CD8-positive, alpha-beta memory T cell (primary cell): ENCODE results near the gene CASTOR1. TPM values are rescaled to one million over a fixed set of nuclear protein-coding genes. Genes with fewer than 3 reads are reported as not detected.

ENCODE experiments used
- CTCF ChIA-PET: fragments of 350-600 bp; sonication (Branson Sonifier 250); formaldehyde crosslinking; loops from one replicate; lab custom pipeline; 2021; ENCODE audit warnings: antibody characterized with exemption; lab: Charles Lee
- POLR2A ChIA-PET: fragments of 350-600 bp; sonication (Branson Sonifier 250); formaldehyde crosslinking; loops from one replicate; lab custom pipeline; 2021; ENCODE audit warnings: antibody characterized with exemption; lab: Charles Lee
- DNase-seq, 5 donors: peaks; one replicate each; pipeline versions ENCODE4 v3.0.0 to v3.0.0-alpha.2; 2020 to 2022; ENCODE audit warnings: mixed read lengths in 1 of 5
- H3K27ac ChIP-seq: one replicate; pipeline ENCODE4 v1.7.0; 2013; ENCODE audit warnings: low read depth, mild to moderate bottlenecking, low read length, moderate library complexity
- H3K27me3 ChIP-seq: 2 replicates; pipeline ENCODE4 v1.7.0; 2013; ENCODE audit warnings: low read length, mild to moderate bottlenecking; ENCODE audit not compliant: insufficient read depth, poor library complexity, severe bottlenecking
- H3K36me3 ChIP-seq: 2 replicates; pipeline ENCODE4 v1.7.0; 2013; ENCODE audit warnings: mild to moderate bottlenecking, low read length, moderate library complexity; ENCODE audit not compliant: insufficient read depth
- H3K4me1 ChIP-seq: 2 replicates; pipeline ENCODE4 v1.7.0; 2013; ENCODE audit warnings: mild to moderate bottlenecking, low read length, moderate library complexity; ENCODE audit not compliant: insufficient read depth
- H3K4me3 ChIP-seq: 2 replicates; pipeline ENCODE4 v1.7.0; 2013; ENCODE audit warnings: mild to moderate bottlenecking, low read length
- H3K9me3 ChIP-seq: 2 replicates; pipeline ENCODE4 v1.7.0; 2013; ENCODE audit warnings: mild to moderate bottlenecking, low read length
- H3K27ac Mint-ChIP-seq, 8 donors: one replicate each; pipeline ENCODE4 v1.8.0; 2020 to 2021; ENCODE audit warnings: mixed read lengths in 8 of 8, mild to moderate bottlenecking in 6 of 8, inconsistent platforms in 3 of 8, moderate library complexity in 3 of 8
- H3K27me3 Mint-ChIP-seq, 2 donors: one replicate each; pipeline ENCODE4 v1.8.0; 2020 to 2021; ENCODE audit warnings: mixed read lengths in 2 of 2, mild to moderate bottlenecking in 1 of 2, moderate library complexity in 1 of 2
- H3K36me3 Mint-ChIP-seq, 3 donors: one replicate each; pipeline ENCODE4 v1.8.0; 2020 to 2021; ENCODE audit warnings: mixed read lengths in 3 of 3, inconsistent platforms in 1 of 3, mild to moderate bottlenecking in 1 of 3
- H3K4me1 Mint-ChIP-seq, 3 donors: one replicate each; pipeline ENCODE4 v1.8.0; 2020 to 2021; ENCODE audit warnings: mixed read lengths in 3 of 3, inconsistent platforms in 1 of 3, mild to moderate bottlenecking in 1 of 3
- H3K4me3 Mint-ChIP-seq, 7 donors: one replicate each; pipeline ENCODE4 v1.8.0; 2020 to 2021; ENCODE audit warnings: mixed read lengths in 7 of 7, mild to moderate bottlenecking in 6 of 7, moderate library complexity in 4 of 7, inconsistent platforms in 2 of 7
- H3K9me3 Mint-ChIP-seq, 5 donors: one replicate each; pipeline ENCODE4 v1.8.0; 2020 to 2022; ENCODE audit warnings: mixed read lengths in 5 of 5, mild to moderate bottlenecking in 3 of 5, moderate library complexity in 2 of 5, inconsistent platforms in 1 of 5
- polyA plus RNA-seq: library from polyadenylated mRNA; unstranded; fragments of 300-500 nt; fragmentation: Illumina TruSeq; gene quantifications from one replicate; pipeline ENCODE4 v1.2.3, GENCODE V29; 2021
- total RNA-seq, 2 experiments: library from RNA; stranded (reverse); gene quantifications; one replicate each; pipeline ENCODE4 v1.2.3, GENCODE V29; 2021

Gene CASTOR1
- total and polyA plus RNA-seq, 3 experiments from 2014 or later, result 4.0 to 17.8 (median 5.3) TPM

DNA sequence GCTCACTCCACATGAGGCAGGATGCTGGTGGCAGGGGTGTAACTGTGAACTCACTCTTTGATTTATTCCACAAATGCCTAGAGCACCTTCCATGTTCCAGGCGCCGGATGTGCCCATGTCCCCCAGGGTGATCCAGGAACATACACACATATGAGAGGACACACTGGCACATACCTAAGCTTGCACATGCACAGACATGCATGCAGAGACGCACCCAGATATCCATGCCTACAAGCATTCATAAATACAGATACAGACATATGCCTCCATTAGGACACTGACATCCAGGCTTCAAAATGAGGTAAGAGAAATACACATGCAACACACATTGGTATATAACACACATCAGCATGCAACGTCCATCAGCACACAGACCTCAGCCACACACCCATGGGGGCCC is 27.2 kb downstream of the CASTOR1 start:
- Mint-ChIP-seq H3K4me3 (peak overlapping the region in 3 of 7 donors; percentile 6 to 56 (median 37)), H3K36me3 (peaks cover 0 to 8% (median 0%) of the 10 kb centered on the region in 3 donors), H3K9me3 (no peaks in the 10 kb centered on the region), H3K27me3 (peaks cover 0 to 1% of the 10 kb centered on the region in 2 donors), H3K27ac (peak overlapping the region in 3 of 8 donors; percentile 46 to 93 (median 65)), H3K4me1 (peaks cover 29 to 36% (median 36%) of the 10 kb centered on the region in 3 donors)
- no peaks in the 10 kb centered on the region for H3K27me3 ChIP-seq
- DNase-seq, result no peak
- ChIA-PET CTCF (interaction anchor here (6.2 kb wide), 1 partner anchor 124 kb away, joined by 43 read pairs; the partner anchor contains the start of gene RNF215), POLR2A (no interaction called here)
- no peak overlapping the region for H3K4me3 ChIP-seq
- peaks cover 27% of the 10 kb centered on the region for H3K4me1 ChIP-seq
- H3K36me3 ChIP-seq, result no peaks in the 10 kb centered on the region
- H3K27ac ChIP-seq, result no peak overlapping the region
- H3K9me3 ChIP-seq, result no peaks in the 10 kb centered on the region

DNA sequence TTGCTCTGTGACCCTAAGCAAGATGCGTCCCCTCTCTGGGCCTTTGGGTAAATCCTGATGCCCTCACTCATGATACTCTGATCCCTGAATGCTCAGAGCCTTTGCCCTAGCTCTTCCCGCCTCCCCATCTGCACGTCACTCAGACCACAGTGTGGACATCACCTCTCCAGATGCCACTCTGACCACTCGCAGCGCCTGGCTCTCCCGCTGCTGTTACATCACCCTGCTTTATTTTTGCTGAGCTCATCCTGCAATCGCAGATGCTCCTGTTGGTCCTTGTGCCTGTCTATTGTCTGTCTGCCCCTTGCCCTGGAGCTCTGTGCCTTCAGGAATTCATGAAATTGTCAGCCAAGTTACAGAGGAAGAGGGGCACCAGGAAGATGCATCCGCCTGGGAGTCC is 28.2 kb downstream of the CASTOR1 start:
- H3K4me1 ChIP-seq, result peaks cover 25% of the 10 kb centered on the region
- no peak overlapping the region for H3K4me3 ChIP-seq
- no peaks in the 10 kb centered on the region for H3K27me3 ChIP-seq
- Mint-ChIP-seq H3K9me3 (no peaks in the 10 kb centered on the region), H3K27ac (peak overlapping the region in 1 of 8 donors; percentile 89), H3K27me3 (peaks cover 0 to 1% of the 10 kb centered on the region in 2 donors), H3K4me3 (no peak overlapping the region), H3K4me1 (peaks cover 24 to 32% (median 28%) of the 10 kb centered on the region in 3 donors), H3K36me3 (peaks cover 0 to 7% (median 0%) of the 10 kb centered on the region in 3 donors)
- H3K9me3 ChIP-seq, result no peaks in the 10 kb centered on the region
- H3K36me3 ChIP-seq, result no peaks in the 10 kb centered on the region
- ChIA-PET POLR2A (interaction anchor here (1.4 kb wide), 1 partner anchor 25 kb away, joined by 3 read pairs; no protein-coding TSS in a partner anchor), CTCF (interaction anchor here (1.5 to 6.2 kb wide), 3 partner anchors 22 to 125 kb away, joined by 4 to 43 read pairs (median 11); partner anchors contain the start of gene RNF215)
- no peak for DNase-seq
- no peak overlapping the region for H3K27ac ChIP-seq

DNA sequence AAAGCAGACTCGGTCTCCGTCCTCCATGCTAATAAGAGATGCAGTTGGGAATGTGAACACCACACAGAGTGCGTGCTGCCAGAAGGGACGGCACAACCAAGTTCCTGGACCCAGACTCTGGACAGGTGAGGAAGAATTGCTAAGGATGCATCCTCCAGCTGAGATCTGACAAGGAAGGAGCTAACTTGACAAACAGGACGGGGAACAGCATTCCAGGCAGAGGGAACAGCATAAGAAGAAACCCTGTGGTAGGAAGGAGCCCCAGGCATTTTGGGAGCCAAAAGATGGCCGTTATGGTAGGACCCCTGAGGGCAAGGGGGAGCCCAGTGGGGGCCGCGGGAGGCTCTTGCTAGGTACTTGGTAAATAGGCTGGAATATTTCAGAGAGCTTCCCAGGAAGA is 28.6 kb downstream of the CASTOR1 start:
- H3K27ac Mint-ChIP-seq, result peak overlapping the region in 1 of 8 donors; percentile 26
- peaks cover 24% of the 10 kb centered on the region for H3K4me1 ChIP-seq
- H3K9me3 Mint-ChIP-seq, result no peaks in the 10 kb centered on the region
- H3K27me3 Mint-ChIP-seq, result peaks cover 0 to 1% of the 10 kb centered on the region in 2 donors
- no peaks in the 10 kb centered on the region for H3K36me3 ChIP-seq
- no peak overlapping the region for H3K4me3 ChIP-seq
- H3K27me3 ChIP-seq, result no peaks in the 10 kb centered on the region
- H3K4me3 Mint-ChIP-seq, result no peak overlapping the region
- H3K4me1 Mint-ChIP-seq, result peaks cover 22 to 27% (median 24%) of the 10 kb centered on the region in 3 donors
- no peak for DNase-seq
- H3K27ac ChIP-seq, result no peak overlapping the region
- H3K9me3 ChIP-seq, result no peaks in the 10 kb centered on the region
- CTCF ChIA-PET, result interaction anchor here (1.5 to 6.2 kb wide), 3 partner anchors 22 to 126 kb away, joined by 4 to 43 read pairs (median 11); partner anchors contain the start of gene RNF215
- POLR2A ChIA-PET, result interaction anchor here (1.4 kb wide), 1 partner anchor 26 kb away, joined by 3 read pairs; no protein-coding TSS in a partner anchor
- H3K36me3 Mint-ChIP-seq, result peaks cover 0 to 5% (median 0%) of the 10 kb centered on the region in 3 donors

DNA sequence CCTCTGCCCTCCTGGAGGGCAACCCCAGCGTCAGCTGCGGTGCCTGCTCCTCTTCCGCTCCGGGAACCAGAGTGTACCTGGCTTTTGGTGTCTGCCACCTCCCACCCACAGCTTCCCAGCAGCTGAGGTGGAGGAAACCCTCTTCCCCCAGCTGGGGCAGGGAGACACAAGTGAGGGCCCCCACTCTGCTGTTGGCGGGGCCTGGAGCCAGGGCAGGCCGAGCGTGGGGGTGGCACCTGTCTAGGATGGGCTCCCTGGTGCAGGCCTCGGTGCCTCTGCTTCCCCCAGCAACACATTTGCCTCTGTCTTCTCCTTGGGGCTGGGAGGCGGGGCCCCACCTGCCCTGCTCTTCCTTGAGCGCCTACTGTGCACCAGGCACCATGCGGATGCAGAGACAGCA is 29.0 kb downstream of the CASTOR1 start:
- ChIA-PET POLR2A (interaction anchor here (1.4 kb wide), 1 partner anchor 26 kb away, joined by 3 read pairs; no protein-coding TSS in a partner anchor), CTCF (interaction anchor here (1.5 to 6.2 kb wide), 3 partner anchors 22 to 126 kb away, joined by 4 to 43 read pairs (median 11); partner anchors contain the start of gene RNF215)
- H3K27ac ChIP-seq, result no peak overlapping the region
- H3K9me3 ChIP-seq, result no peaks in the 10 kb centered on the region
- no peaks in the 10 kb centered on the region for H3K27me3 ChIP-seq
- H3K4me1 ChIP-seq, result peaks cover 20% of the 10 kb centered on the region
- H3K27ac Mint-ChIP-seq, result no peak overlapping the region
- peaks cover 0 to 1% of the 10 kb centered on the region in 2 donors for H3K27me3 Mint-ChIP-seq
- DNase-seq, result no peak
- H3K4me3 ChIP-seq, result no peak overlapping the region
- H3K36me3 Mint-ChIP-seq, result peaks cover 0 to 5% (median 0%) of the 10 kb centered on the region in 3 donors
- H3K9me3 Mint-ChIP-seq, result no peaks in the 10 kb centered on the region
- peaks cover 18 to 23% (median 20%) of the 10 kb centered on the region in 3 donors for H3K4me1 Mint-ChIP-seq
- no peaks in the 10 kb centered on the region for H3K36me3 ChIP-seq
- H3K4me3 Mint-ChIP-seq, result no peak overlapping the region

DNA sequence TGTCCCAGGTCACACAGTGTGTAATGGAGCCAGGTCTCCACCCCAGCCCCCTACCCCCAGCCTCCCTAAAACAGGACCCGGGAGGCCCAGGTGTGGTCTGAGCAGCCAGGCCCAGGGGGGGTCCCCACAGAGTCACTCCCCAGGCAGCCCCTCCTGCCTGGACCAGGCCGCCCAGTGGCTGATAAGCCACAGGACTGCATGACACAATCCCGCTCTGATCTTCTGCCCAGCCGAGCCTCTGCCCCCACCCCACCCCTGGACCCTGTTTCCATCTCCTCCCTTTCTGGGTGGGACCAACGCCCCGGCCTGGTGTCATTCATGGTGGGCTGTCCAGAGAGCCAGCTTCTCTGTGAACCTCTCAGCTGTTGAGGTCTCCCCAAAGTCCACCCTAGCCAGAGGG is 35.0 kb downstream of the CASTOR1 start:
- no peaks in the 10 kb centered on the region for H3K9me3 Mint-ChIP-seq
- no peaks in the 10 kb centered on the region for H3K36me3 ChIP-seq
- H3K27ac ChIP-seq, result no peak overlapping the region
- H3K27me3 Mint-ChIP-seq, result peaks cover 0 to 2% of the 10 kb centered on the region in 2 donors
- H3K27me3 ChIP-seq, result no peaks in the 10 kb centered on the region
- H3K36me3 Mint-ChIP-seq, result no peaks in the 10 kb centered on the region
- ChIA-PET CTCF (interaction anchor here (0.6 to 1.6 kb wide), 4 partner anchors 9 to 146 kb away, joined by 3 to 6 read pairs (median 4); no protein-coding TSS in a partner anchor), POLR2A (no interaction called here)
- H3K27ac Mint-ChIP-seq, result no peak overlapping the region
- H3K4me3 ChIP-seq, result no peak overlapping the region
- no peaks in the 10 kb centered on the region for H3K9me3 ChIP-seq
- no peaks in the 10 kb centered on the region for H3K4me1 ChIP-seq
- peaks cover 0 to 5% (median 3%) of the 10 kb centered on the region in 3 donors for H3K4me1 Mint-ChIP-seq
- H3K4me3 Mint-ChIP-seq, result no peak overlapping the region
- DNase-seq, result no peak

DNA sequence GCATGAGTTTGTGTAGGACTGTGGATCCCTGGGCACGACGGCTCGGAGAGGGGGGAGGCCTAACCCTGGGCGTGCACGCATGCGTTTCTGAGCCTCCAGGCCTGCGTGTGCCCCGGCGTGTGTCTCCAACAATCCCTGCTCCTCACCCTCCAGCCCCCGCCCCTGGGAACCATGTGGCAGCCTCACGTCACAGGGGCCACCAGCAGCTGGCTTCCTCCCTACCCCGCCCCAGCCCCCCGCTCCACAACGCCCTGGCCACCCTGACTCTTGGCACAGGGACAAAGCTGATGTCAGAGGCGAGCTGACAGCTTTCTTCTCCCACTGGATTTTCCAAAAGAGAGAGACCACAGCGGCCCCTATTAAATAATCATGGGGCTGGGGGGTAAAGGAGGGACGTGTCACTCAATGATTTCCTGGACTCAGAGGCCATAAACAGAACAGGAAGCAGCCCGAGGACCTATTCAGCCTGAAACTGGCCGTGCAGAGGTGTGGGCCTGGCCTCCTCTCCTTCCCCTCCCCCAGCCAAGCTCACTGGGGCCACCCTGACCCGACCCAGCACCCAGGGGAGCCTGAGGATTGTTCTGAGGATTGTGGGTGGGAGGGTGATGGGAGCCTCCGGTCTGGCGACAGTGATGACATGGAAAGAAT is 36.0 kb downstream of the CASTOR1 start:
- no peaks in the 10 kb centered on the region for H3K36me3 Mint-ChIP-seq
- ChIA-PET CTCF (interaction anchor here (0.6 kb wide), 1 partner anchor 10 kb away, joined by 3 read pairs; no protein-coding TSS in a partner anchor), POLR2A (no interaction called here)
- H3K9me3 Mint-ChIP-seq, result no peaks in the 10 kb centered on the region
- H3K27me3 ChIP-seq, result no peaks in the 10 kb centered on the region
- H3K27me3 Mint-ChIP-seq, result peaks cover 5 to 6% of the 10 kb centered on the region in 2 donors
- H3K4me3 ChIP-seq, result no peak overlapping the region
- H3K4me1 Mint-ChIP-seq, result peaks cover 5 to 10% (median 8%) of the 10 kb centered on the region in 3 donors
- DNase-seq, result no peak
- H3K27ac Mint-ChIP-seq, result peak overlapping the region in 1 of 8 donors; percentile 88
- H3K36me3 ChIP-seq, result no peaks in the 10 kb centered on the region
- no peaks in the 10 kb centered on the region for H3K9me3 ChIP-seq
- H3K4me3 Mint-ChIP-seq, result no peak overlapping the region
- H3K4me1 ChIP-seq, result no peaks in the 10 kb centered on the region
- no peak overlapping the region for H3K27ac ChIP-seq

DNA sequence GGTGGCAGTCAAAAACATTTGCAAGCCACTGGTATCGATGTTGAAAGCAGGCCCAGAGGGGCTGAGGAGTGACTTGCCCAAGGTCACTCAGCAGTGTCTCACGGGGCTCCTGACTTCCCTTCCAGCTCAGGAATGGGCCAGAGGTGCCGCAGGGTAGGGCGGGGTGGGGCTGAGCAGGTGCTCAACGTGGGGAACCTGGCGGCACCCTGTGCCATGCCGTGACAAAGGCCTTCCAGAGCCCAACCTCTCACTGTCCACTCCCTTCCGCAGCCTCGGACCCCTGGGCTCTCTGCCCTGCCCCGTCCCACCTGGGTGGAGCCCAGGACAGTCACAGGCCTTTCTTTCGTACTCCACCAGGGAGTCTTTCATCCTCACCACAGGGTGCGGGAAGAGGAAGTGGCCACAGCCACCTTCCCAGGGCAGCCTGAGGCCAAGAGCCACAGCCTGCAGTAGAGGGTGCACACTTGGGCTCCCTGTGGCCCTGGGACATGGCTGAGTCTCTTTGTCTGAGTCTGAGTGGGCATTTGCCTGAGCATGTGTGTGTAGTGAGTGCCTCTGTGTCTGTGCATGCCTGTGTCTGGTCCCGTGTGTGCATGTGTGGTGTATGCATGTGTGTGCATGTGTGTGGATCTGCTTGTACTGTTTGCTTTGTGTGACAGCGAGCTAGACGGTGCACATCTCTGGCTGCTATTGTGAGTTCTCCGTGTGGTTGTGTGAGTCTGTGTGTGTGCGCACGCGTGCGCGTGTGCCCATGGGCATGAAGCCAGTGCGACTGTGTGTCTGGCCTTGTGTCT is 36.7 kb downstream of the CASTOR1 start:
- Mint-ChIP-seq H3K27me3 (peaks cover 7 to 12% of the 10 kb centered on the region in 2 donors), H3K9me3 (no peaks in the 10 kb centered on the region), H3K4me3 (no peak overlapping the region), H3K36me3 (no peaks in the 10 kb centered on the region), H3K27ac (no peak overlapping the region), H3K4me1 (peaks cover 8 to 14% (median 11%) of the 10 kb centered on the region in 3 donors)
- Histone ChIP-seq H3K4me3 (no peak overlapping the region), H3K27ac (no peak overlapping the region), H3K9me3 (no peaks in the 10 kb centered on the region), H3K36me3 (no peaks in the 10 kb centered on the region), H3K27me3 (no peaks in the 10 kb centered on the region), H3K4me1 (peaks cover under 1% of the 10 kb centered on the region)
- ChIA-PET POLR2A (no interaction called here), CTCF (no interaction called here)
- DNase-seq, result no peak
